CD4-positive, alpha-beta T cell treated with Interleukin-6 for 4 hours (primary cell): ENCODE measurements around the gene BSPRY.
"Not testable (repeated sequence)": the region's sequence is repeated elsewhere in the genome, so short reads cannot be mapped to it uniquely, and the experiment has no call there.

Source experiments
- DNase-seq: peaks from one replicate; pipeline ENCODE4 v3.0.0-alpha.2; 2020; ENCODE audit warnings: mixed read lengths

The BSPRY gene

GRCh38 chr9:113395000-113395861 lies 45.9 kb downstream of the BSPRY start:
- no peak for DNase-seq

DNA sequence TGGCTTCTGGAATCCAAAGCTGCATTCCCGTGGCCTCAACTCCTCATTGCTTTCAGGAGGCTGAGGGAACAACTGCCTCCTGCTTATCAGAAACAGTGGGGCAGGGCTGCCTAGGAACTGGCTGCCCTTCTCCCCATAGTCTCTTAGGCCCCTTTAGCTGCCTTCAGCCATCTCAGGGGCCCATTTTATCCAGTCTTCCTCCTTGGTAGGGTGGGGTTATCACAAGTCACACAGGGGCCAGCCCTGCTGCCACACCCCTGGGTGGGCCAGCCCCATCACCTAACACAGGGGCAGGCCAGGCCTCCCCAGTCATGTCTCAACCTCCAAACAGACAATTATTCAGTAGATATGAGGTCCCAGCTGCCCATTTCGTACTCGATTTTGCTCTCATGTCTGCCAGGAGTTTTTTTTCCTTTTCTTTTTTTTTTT lies 47.9 kb downstream of the BSPRY start:
- no peak for DNase-seq

- no peak for DNase-seq
Measured at GRCh38 chr9:113398796-113399195, 49.5 kb downstream of the BSPRY start.

DNA sequence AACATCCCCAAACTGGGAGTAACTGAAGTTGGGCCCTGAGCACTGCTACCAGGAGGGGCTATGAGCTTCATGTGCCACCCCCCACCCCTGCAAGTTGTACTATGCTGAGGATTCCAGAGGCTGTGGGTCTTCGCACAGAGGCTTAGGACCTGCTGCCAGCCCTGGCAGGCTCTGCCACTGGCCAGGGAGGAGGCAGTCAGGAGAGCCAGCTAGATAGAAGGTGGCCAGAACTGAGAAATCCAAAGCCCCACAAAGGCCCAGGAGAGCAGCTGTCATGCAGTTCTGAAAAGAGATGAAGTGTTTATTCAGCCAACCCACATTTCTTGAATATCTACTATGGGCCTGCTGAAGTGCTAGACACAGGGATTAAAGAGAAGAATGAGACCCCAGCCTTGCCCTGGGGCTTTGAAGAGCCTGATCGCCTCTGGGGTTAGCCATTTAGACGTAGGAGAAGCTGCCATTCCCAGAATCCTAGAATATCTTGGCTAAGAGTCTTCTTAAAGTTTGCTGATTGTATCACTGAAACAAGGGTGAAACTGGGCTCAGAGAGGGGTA lies 50.4 kb downstream of the BSPRY start:
- DNase-seq, result no peak

GRCh38 chr9:113401027-113401792 lies 51.9 kb downstream of the BSPRY start, which contains the start of gene ALAD:
TSS of gene ALAD (minus strand) at chr9:113401284. CDS start at chr9:113393559, 7,725 bp downstream.
- DNase-seq, result peak; percentile 100

- DNase-seq, result no peak
Measured at GRCh38 chr9:113403646-113404045, 54.3 kb downstream of the BSPRY start.

DNA sequence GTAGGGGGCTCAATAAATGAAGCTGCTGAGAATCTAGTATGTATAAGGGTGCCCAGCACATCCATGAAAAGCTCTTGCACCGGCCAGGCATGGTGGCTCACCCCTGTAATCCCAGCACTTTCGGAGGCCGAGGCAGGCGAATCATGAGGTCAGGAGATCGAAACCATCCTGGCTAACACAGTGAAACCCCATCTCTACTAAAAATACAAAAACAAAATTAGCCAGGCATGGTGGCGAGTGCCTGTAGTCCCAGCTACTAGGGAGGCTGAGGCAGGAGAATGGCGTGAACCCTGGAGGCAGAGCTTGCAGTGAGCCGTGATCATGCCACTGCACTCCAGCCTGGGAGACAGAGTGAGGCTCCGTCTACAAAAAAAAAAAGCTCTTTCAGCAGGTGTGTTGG lies 57.0 kb downstream of the BSPRY start:
- not testable (repeated sequence) for DNase-seq

DNA sequence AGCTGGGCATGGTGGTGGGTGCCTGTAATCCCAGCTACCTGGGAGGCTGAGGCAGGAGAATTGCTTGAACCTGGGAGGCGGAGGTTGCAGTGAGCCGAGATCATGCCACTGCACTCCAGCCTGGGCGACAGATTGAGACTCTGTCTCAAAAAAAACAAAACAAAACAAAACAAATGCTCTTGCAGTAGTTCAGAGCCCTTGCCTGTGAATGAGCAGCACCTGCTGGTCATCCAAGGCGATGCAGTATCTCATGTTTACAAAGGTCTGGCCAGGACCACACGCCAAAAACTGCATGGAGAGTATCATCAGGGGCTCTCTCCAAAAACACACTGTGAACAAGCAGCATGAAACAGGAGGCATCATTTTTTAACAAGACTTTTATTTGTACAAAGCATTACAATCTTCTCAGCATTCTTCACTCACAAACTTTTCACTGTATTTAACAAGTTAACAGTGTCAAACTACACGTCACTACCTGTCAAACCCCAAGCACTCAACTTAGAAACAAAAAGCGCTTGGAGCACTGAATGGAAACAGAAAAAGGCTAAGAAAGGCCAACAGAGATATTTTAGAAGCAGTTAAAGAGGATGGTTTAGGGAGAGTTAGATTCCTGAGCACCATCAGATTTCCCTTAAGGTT lies 57.7 kb downstream of the BSPRY start:
- DNase-seq, result peak; percentile 59

DNA sequence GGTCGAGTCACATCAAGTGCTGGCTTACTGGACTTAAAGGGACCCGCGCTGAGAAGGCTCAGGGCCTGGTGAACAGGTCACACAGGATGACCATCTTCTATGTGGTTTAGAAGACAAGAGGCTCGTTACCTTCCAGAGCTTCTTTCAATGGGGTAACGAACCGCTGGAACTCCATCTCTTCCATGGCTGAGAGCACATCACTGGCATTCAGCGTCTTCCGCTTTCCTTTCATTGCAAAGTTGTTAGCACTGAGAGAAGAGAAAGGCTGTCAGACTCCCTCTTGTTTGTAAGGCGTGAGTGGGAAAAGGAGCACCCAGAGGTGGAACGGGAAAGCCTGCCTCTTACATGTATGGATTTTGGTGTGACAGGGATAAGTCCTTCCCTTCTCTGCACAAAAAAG lies 60.1 kb downstream of the BSPRY start:
- DNase-seq, result no peak

GRCh38 chr9:113409883-113410206 lies 60.5 kb downstream of the BSPRY start:
- no peak for DNase-seq

DNA sequence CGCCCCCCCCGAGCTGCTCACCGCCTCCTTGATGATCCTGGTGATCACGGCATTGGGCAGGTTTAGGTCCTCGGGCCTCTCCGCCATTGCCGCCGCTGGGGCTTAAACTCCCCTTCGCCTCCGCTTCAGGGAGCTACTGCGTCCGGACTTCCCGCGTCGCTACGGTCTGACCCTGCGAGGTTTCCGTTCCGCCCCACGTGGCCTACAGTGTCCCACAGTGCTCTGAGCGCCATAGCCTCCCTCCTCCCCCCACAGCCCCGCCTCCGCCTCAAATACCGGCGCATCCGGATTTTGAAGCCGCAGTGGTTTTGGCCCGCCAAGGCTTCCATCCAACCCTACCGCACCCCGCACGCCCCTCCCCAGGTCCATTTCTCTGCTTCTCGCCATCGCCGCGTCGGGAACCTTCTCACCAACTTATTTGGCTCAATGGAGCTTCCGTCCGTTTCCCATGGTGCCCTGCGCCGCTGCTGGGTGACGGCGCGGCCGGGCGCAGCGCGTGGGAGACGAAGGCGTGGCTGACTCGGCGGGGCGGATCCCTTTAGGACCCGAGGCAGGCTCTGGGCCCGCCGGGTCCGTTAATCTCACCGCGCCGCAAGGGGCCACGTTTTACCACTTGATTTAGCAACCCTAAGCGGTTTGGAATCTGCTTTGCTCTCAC lies 61.0 kb downstream of the BSPRY start, which contains the start of the genes C9orf43 and POLE3:
TSS of gene C9orf43 (plus strand) at position 541 of the 658 bp plus-strand sequence. CDS start 2,747 bp downstream, outside the sequence.
TSS of gene POLE3 (minus strand) at position 469 of the 658 bp plus-strand sequence. CDS start at position 87, 382 bp downstream.
- DNase-seq, result peak; percentile 95

DNA sequence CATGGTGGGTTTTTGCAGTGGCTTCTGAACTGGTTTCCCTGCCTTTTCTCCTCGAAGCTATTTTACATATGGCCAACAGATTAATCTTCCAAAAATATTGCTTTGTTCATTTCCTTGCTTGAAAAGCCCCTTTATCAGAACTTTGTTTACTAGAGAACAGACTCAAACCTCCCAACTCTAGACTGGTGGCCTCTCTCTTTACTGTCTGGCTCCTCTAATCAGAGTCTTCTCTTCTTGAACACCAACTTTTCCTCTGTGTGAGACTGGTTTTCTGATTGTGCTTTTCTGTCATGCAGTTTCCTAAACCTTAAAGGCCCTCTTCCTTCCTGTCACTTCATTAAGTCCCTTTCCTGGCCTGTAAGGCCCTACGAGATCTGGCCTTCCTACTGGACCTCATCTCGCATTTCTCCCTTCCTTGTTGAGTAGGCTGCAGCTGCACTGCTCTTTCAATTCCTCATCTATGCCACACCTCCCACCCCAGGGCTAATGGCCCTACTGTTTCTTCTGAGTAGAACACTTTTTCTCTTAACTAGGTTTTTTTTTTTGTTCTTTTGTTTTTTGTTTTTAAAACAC lies 66.9 kb downstream of the BSPRY start:
- no peak for DNase-seq

DNA sequence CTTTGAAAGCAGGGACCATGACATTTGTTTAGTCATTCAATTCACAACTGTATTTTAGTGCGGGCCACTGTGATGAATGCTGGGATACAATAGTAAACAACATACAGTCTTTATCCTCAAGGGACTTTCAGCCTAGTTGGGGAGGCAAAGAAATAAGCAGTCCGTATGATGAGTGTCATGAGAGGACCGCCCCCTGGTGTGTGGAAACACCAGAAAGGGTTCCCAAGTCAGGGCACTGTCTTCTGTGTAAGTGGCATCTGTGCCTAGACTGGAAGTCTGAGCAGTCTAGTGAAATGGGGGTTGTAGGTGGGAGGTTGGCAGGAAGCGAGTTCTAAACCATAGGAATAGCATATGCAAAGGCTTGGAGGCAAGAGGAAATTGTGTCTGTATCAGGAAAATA lies 68.0 kb downstream of the BSPRY start:
- peak; percentile 22 for DNase-seq
